Choroid plexus epithelial cell (primary cell): Measurements from ENCODE around the gene ROCK2.

Source experiments
- DNase-seq: peaks from one replicate; pipeline ENCODE4 v3.0.0-alpha.2; 2010; ENCODE audit warnings: low read depth
- H3K4me3 ChIP-seq: 2 replicates; pipeline ENCODE4 v1.5.1; 2011; ENCODE audit warnings: low read depth, mild to moderate bottlenecking, control low read depth, low read length, moderate library complexity
- TF ChIP-seq, protein P1 (sequence below): conservative IDR thresholded peaks from 2 replicates; pipeline ENCODE4 v1.5.1; 2011; ENCODE audit warnings: low read depth, mild to moderate bottlenecking, control low read depth, inconsistent platforms, low read length, moderate library complexity

Gene ROCK2

DNA sequence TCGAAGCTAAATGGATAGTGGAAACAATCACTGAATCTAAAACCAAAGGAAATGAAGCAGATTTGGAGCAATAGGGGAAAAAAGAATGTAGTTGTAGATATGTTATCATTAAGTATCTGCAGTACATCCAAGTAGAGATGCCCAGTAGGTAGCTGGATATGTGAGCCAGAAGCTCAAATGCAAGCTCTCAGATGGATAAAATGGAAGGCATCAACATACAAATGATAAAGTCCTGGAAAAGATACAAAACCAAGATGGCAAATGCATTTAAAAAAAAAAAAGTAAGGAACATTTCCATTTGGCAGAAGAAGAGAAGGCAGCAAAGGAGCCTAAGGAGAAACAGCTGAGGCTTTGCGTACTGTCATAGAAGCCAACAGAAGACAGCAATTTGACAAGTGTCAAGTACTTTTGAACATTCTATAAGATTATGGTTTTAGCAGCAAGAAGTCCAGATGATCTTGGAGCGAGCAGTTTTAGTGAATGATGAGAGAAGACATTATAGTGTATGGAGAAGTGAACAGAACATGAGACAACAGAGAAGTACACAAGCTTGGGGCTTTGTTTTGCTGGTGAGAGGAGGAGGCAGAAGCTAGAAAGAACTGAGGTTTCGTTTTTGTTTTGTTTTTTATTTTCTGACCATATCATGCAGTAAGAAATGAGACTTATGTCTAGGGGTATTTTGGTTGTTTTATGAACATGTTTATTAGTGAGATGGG lies 18.3 kb downstream of the ROCK2 start:
- no peak for DNase-seq
- TF ChIP-seq, protein P1, sequence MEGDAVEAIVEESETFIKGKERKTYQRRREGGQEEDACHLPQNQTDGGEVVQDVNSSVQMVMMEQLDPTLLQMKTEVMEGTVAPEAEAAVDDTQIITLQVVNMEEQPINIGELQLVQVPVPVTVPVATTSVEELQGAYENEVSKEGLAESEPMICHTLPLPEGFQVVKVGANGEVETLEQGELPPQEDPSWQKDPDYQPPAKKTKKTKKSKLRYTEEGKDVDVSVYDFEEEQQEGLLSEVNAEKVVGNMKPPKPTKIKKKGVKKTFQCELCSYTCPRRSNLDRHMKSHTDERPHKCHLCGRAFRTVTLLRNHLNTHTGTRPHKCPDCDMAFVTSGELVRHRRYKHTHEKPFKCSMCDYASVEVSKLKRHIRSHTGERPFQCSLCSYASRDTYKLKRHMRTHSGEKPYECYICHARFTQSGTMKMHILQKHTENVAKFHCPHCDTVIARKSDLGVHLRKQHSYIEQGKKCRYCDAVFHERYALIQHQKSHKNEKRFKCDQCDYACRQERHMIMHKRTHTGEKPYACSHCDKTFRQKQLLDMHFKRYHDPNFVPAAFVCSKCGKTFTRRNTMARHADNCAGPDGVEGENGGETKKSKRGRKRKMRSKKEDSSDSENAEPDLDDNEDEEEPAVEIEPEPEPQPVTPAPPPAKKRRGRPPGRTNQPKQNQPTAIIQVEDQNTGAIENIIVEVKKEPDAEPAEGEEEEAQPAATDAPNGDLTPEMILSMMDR: no peak
- H3K4me3 ChIP-seq: no peak overlapping the region

DNA sequence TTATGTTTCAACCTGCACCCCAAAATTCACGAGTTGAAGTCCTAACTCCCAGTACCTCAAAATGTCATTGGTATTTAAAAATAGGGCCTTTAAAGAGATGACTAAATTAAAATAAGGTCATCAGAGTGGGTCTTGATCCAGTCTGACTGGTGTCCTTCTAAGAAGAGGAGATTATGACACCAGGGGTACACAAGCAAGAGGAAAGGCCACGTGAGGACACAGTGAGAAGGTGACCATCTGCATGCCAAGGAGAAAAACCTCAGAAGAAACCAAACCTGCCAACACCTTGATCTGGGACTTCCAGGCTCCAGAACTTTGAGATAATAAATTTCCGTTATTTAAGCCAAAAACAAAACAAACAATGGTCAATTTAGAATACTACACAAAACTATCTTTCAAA lies 22.6 kb downstream of the ROCK2 start:
- TF ChIP-seq, protein P1: no peak
- H3K4me3 ChIP-seq: no peak overlapping the region
- no peak for DNase-seq

DNA sequence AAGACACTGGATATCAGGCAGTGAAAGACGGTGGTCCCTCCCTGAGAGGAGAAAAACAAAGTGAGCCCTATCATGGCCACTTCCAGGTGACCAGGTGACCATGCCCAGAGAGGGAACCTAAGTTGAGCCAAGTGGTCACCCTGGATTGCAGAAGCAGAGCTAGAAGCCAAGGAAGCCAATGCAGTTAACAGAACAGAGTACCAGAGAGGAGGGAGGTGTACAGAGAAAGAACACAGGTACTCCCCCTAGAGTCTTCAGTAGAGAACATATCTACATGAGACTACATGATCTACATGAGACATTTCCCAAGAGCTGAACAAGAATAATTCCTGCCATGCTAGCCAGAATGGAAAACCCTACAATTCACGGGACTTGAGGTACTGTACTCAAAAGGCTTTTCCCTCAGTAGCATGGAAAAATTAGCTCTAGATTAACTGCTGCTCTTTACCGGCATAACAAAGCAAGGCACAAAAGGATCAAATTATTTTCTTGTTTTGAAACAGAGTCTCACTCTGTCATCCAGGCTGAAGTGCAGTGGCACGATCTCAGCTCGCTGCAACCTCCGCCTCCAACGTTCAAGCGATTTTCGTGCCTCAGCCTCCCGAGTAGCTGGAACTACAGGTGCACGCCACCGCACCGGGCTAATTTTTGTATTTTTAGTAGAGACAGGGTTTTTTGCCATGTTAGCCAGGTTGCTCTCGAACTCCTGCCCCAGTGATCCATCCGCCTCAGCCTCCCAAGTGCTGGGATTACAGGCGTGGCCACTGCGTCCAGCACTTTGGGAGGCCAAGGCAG lies 23.5 kb downstream of the ROCK2 start:
- TF ChIP-seq, protein P1: peak; percentile 18
- DNase-seq: peak; percentile 14
- no peak overlapping the region for H3K4me3 ChIP-seq

DNA sequence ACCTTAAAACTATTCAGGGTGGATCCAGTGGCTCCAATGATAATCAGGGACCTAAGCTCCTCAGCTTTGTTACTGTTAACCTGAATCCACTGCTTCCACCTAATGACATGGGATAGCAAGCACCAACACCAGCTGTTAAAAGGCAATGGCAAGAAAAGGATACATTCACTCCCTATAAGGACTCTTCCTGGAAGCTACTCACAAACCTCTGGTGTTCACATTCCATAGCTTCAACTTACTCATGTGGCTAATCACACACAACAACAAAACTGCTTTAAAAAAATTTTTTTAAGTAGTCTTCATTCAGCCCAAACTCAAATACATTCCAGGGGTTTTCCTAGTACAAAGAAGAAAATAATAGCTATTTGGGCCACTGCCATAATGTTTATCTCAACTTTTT lies 24.5 kb downstream of the ROCK2 start:
- peak; percentile 40 for DNase-seq
- TF ChIP-seq, protein P1: no peak
- no peak overlapping the region for H3K4me3 ChIP-seq

DNA sequence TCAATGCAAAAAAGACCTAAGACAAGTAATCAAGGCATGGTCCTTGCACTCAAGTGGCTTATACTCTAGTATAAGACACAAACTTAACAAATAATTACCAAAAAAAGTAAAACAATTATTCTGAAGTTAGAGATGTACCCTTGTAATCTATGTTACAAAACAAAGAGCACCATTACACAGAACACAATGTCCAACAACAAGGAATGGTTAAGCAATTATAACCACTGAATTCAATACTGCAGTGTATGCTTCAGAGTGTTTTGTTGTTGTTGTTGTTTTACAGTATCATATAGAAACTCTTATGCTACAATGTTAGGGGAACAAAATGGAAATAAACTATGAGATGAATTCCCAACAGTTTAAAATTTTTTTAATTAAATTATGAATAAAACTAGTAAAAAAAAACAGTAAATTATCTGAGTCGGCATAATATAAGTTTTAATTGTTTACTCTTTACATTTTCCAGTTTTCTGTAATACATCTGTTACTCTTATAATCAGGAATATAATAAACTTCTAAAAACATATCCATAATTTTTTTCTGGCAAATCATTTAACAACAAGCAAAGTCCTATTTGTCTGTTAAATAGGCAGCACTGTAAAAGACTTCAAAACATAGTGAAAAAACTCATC lies 29.2 kb downstream of the ROCK2 start:
- TF ChIP-seq, protein P1: no peak
- H3K4me3 ChIP-seq: no peak overlapping the region
- DNase-seq: no peak

DNA sequence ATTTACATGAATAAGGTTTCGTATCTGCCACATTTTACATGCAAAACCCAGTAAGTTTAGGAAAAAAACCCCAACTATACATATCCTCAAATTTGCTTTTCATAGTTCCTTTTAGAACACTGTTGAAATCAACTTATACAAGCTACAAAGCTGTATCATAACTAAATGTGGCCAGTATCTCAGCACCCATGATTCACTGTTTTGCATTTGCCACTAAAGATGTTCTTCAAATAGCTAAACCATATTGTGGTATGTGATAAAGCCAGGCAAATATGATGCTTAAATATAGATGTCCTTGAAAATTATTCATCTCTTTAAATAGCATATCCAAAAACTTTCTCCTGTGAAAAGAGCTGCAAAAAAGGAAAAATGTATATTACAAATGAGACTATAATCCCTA lies 29.9 kb downstream of the ROCK2 start:
- peak; percentile 36 for DNase-seq
- TF ChIP-seq, protein P1: no peak
- no peak overlapping the region for H3K4me3 ChIP-seq
